Measurements from ENCODE around the gene WBP1L. TPM values are rescaled to one million over a fixed set of nuclear protein-coding genes. Genes with fewer than 3 reads are reported as not detected.

Gene WBP1L
- total and polyA plus RNA-seq, 2 of the 13 experiments (the other 11 are each of a cell fraction or from before 2014, with no cell fraction given), result 8.3 to 12.3 TPM

DNA sequence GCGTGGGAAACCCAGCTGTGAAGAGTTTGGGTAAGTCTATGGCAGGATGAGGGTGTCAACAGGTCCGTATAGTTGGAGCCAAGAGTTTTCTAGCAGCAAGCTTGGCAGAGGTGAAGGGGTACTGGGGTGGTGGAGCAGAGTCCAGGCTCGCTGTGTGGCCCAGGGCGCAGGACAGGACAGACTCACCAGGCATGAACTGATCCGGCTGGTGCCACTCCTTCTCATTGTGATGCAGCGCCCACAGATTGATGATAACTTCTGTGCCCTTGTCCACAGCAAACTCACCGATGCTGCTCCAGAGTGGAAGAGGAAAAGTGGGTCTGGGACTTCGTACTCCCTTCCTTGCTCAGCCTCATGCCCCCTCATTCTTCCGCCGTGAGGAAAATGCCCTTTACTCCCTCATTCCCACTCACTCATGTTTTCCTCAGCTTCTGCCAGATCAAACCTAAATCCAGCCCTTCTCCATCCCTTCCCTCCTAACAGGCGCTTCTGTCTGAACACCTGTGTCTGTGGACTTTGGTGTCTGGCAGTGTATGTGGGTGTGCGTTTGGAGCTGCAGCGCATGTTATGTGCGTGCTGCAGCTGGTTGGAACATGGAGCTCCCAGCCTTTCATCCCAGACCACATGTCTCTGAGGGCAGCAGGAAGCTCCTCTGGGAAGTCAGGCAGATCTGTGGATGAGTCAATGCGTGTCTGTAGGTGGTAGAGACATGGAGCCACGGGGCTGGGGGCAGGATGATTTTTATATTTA is 87.7 kb downstream of the WBP1L start (continued):
- TF ChIP-seq, protein P1, sequence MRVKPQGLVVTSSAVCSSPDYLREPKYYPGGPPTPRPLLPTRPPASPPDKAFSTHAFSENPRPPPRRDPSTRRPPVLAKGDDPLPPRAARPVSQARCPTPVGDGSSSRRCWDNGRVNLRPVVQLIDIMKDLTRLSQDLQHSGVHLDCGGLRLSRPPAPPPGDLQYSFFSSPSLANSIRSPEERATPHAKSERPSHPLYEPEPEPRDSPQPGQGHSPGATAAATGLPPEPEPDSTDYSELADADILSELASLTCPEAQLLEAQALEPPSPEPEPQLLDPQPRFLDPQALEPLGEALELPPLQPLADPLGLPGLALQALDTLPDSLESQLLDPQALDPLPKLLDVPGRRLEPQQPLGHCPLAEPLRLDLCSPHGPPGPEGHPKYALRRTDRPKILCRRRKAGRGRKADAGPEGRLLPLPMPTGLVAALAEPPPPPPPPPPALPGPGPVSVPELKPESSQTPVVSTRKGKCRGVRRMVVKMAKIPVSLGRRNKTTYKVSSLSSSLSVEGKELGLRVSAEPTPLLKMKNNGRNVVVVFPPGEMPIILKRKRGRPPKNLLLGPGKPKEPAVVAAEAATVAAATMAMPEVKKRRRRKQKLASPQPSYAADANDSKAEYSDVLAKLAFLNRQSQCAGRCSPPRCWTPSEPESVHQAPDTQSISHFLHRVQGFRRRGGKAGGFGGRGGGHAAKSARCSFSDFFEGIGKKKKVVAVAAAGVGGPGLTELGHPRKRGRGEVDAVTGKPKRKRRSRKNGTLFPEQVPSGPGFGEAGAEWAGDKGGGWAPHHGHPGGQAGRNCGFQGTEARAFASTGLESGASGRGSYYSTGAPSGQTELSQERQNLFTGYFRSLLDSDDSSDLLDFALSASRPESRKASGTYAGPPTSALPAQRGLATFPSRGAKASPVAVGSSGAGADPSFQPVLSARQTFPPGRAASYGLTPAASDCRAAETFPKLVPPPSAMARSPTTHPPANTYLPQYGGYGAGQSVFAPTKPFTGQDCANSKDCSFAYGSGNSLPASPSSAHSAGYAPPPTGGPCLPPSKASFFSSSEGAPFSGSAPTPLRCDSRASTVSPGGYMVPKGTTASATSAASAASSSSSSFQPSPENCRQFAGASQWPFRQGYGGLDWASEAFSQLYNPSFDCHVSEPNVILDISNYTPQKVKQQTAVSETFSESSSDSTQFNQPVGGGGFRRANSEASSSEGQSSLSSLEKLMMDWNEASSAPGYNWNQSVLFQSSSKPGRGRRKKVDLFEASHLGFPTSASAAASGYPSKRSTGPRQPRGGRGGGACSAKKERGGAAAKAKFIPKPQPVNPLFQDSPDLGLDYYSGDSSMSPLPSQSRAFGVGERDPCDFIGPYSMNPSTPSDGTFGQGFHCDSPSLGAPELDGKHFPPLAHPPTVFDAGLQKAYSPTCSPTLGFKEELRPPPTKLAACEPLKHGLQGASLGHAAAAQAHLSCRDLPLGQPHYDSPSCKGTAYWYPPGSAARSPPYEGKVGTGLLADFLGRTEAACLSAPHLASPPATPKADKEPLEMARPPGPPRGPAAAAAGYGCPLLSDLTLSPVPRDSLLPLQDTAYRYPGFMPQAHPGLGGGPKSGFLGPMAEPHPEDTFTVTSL (CRISPR knock-in tag; IDR thresholded peaks at IDR 0.05; ENCODE audit: borderline replicate concordance), result no peak
- TF ChIP-seq ZNF256 (CRISPR knock-in tag; conservative IDR thresholded peaks at IDR 0.05) (no peak), HOXA3 (CRISPR knock-in tag; IDR thresholded peaks at IDR 0.05) (0 out of 2 replicates have a peak, but pooled peaks have one; percentile 12), PLRG1 (conservative IDR thresholded peaks at IDR 0.05) (no peak), RXRB (CRISPR knock-in tag; IDR thresholded peaks at IDR 0.05; ENCODE audit: borderline replicate concordance) (peak; percentile 31; the same call in 1 of the 2 replicates), ZNF644 (CRISPR knock-in tag; IDR thresholded peaks at IDR 0.05; ENCODE audit: low read depth) (0 out of 2 replicates have a peak, but pooled peaks have one; percentile 15), GLI4 (CRISPR knock-in tag; IDR thresholded peaks at IDR 0.05; ENCODE audit: borderline replicate concordance) (no peak), ZNF607 (CRISPR knock-in tag; IDR thresholded peaks at IDR 0.05; ENCODE audit: borderline replicate concordance) (0 out of 2 replicates have a peak, but pooled peaks have one; percentile 40), FOSL2 (CRISPR knock-in tag; IDR thresholded peaks at IDR 0.05) (0 out of 2 replicates have a peak, but pooled peaks have one; percentile 6), ATF7 (IDR thresholded peaks at IDR 0.05) (no peak), ATF7 (CRISPR knock-in tag; IDR thresholded peaks at IDR 0.05) (no peak), TEAD3 (CRISPR knock-in tag; optimal IDR thresholded peaks at IDR 0.05; ENCODE audit: borderline replicate concordance) (peak; percentile 18), STAT5B (CRISPR knock-in tag; IDR thresholded peaks at IDR 0.05) (no peak), ARNTL (CRISPR knock-in tag; IDR thresholded peaks at IDR 0.05) (no peak), MYC (CRISPR knock-in tag; IDR thresholded peaks at IDR 0.05; ENCODE audit: borderline replicate concordance) (peak; percentile 56; the same call in 1 of the 2 replicates), ZNF629 (CRISPR knock-in tag; conservative IDR thresholded peaks at IDR 0.05) (no peak)
- TF ChIP-seq, protein P2, sequence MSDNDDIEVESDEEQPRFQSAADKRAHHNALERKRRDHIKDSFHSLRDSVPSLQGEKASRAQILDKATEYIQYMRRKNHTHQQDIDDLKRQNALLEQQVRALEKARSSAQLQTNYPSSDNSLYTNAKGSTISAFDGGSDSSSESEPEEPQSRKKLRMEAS (IDR thresholded peaks at IDR 0.05), result peak; percentile 80; the same call in 1 of the 2 replicates
- TF ChIP-seq, protein P3, sequence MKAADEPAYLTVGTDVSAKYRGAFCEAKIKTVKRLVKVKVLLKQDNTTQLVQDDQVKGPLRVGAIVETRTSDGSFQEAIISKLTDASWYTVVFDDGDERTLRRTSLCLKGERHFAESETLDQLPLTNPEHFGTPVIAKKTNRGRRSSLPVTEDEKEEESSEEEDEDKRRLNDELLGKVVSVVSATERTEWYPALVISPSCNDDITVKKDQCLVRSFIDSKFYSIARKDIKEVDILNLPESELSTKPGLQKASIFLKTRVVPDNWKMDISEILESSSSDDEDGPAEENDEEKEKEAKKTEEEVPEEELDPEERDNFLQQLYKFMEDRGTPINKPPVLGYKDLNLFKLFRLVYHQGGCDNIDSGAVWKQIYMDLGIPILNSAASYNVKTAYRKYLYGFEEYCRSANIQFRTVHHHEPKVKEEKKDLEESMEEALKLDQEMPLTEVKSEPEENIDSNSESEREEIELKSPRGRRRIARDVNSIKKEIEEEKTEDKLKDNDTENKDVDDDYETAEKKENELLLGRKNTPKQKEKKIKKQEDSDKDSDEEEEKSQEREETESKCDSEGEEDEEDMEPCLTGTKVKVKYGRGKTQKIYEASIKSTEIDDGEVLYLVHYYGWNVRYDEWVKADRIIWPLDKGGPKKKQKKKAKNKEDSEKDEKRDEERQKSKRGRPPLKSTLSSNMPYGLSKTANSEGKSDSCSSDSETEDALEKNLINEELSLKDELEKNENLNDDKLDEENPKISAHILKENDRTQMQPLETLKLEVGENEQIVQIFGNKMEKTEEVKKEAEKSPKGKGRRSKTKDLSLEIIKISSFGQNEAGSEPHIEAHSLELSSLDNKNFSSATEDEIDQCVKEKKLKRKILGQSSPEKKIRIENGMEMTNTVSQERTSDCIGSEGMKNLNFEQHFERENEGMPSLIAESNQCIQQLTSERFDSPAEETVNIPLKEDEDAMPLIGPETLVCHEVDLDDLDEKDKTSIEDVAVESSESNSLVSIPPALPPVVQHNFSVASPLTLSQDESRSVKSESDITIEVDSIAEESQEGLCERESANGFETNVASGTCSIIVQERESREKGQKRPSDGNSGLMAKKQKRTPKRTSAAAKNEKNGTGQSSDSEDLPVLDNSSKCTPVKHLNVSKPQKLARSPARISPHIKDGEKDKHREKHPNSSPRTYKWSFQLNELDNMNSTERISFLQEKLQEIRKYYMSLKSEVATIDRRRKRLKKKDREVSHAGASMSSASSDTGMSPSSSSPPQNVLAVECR (CRISPR knock-in tag; IDR thresholded peaks at IDR 0.05; ENCODE audit: borderline replicate concordance), result peak; percentile 39; the same call in 1 of the 2 replicates
- TF ChIP-seq, protein P4, sequence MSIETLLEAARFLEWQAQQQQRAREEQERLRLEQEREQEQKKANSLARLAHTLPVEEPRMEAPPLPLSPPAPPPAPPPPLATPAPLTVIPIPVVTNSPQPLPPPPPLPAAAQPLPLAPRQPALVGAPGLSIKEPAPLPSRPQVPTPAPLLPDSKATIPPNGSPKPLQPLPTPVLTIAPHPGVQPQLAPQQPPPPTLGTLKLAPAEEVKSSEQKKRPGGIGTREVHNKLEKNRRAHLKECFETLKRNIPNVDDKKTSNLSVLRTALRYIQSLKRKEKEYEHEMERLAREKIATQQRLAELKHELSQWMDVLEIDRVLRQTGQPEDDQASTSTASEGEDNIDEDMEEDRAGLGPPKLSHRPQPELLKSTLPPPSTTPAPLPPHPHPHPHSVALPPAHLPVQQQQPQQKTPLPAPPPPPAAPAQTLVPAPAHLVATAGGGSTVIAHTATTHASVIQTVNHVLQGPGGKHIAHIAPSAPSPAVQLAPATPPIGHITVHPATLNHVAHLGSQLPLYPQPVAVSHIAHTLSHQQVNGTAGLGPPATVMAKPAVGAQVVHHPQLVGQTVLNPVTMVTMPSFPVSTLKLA (IDR thresholded peaks at IDR 0.05), result peak; percentile 49; the same call in 1 of the 2 replicates
